GM23338 (cell line): ENCODE measurements around the gene SKA1.

Experiments
- CTCF ChIP-seq, 2 experiments: fragments of 200-600 bp in 1 of 2; sonication (generic) in 1 of 2; conservative IDR thresholded peaks; 2 replicates each; pipeline versions ENCODE4 v1.5.1 to v1.6.1; 2016 to 2017; ENCODE audit warnings: antibody characterized with exemption in 2 of 2, low read depth in 2 of 2, mild to moderate bottlenecking in 2 of 2, moderate library complexity in 1 of 2
- ETS1 ChIP-seq: IDR thresholded peaks from 2 replicates; pipeline ENCODE4 v1.6.1; 2016; ENCODE audit warnings: antibody characterized with exemption
- JUNB ChIP-seq: IDR thresholded peaks from one replicate; pipeline ENCODE4 v1.6.1; 2016; ENCODE audit warnings: antibody characterized with exemption; ENCODE audit not compliant: unreplicated experiment

GRCh38 chr18:50369672-50370071 is 5.2 kb upstream of the SKA1 start:
- TF ChIP-seq CTCF (conservative IDR thresholded peaks at IDR 0.05; ENCODE audit: low read depth in 2 of 2): no peak
- no peak for TF ChIP-seq ETS1
- no peak for TF ChIP-seq JUNB
